Right renal cortex interstitium (tissue), 3 donors: ENCODE measurements around the gene TMEM237. TPM values are rescaled to one million over a fixed set of nuclear protein-coding genes. Genes with fewer than 3 reads are reported as not detected.

Experiments used
- polyA plus RNA-seq, 3 donors: library from polyadenylated mRNA; unstranded; fragments of 120-200 nt; gene quantifications; one replicate each; pipeline ENCODE4 v1.2.1, GENCODE V29; 2013; ENCODE audit not compliant: insufficient read length in 3 of 3

The TMEM237 gene
- polyA plus RNA-seq, 3 donors, result 50.6 to 56.5 (median 56.0) TPM

Other genes with a start within 250 kb of the TMEM237 start
- 10 to 100 TPM; 42.8 to 48.7 (median 45.9) TPM for gene TRAK2, start 192.0 kb downstream of the TMEM237 start, polyA plus RNA-seq
- 10 to 100 TPM; 82.5 to 86.2 (median 83.8) TPM for gene STRADB, start 191.8 kb downstream of the TMEM237 start, polyA plus RNA-seq
- gene MPP4, start 55.1 kb upstream of the TMEM237 start, polyA plus RNA-seq, result under 1 TPM; 0.13 to 0.19 (median 0.17) TPM
- gene ALS2, start 137.4 kb upstream of the TMEM237 start, polyA plus RNA-seq, result 10 to 100 TPM; 28.2 to 32.0 (median 29.6) TPM
- 1 to 10 TPM in 2 of 3 donors, under 1 TPM in 1; 0.91 to 2.0 (median 1.1) TPM for gene CDK15, start 163.0 kb upstream of the TMEM237 start, polyA plus RNA-seq